ENCODE measurements around the gene KRTAP12-3. TPM values are rescaled to one million over a fixed set of nuclear protein-coding genes. Genes with fewer than 3 reads are reported as not detected.

Gene KRTAP12-3
- polyA plus RNA-seq, 3 donors = not detected

- H3K4me1 Mint-ChIP-seq = no peaks in the 10 kb centered on the region
- Histone ChIP-seq H3K27me3 (ENCODE audit: control insufficient read depth in 2 of 2, insufficient read depth in 2 of 2, low read length in 2 of 2) (peaks cover 10 to 64% of the 10 kb centered on the region in 2 donors), H3K27ac (ENCODE audit: low read depth in 1 of 2, low read length in 2 of 2) (no peak overlapping the region), H3K9me3 (replicated peaks in 1 of 2; ENCODE audit: control insufficient read depth in 1 of 2, insufficient read depth in 1 of 2, low read length in 2 of 2) (peaks cover 7 to 8% of the 10 kb centered on the region in 2 donors), H4K20me1 (ENCODE audit: insufficient read depth, low read length) (no peaks in the 10 kb centered on the region), H3K4me2 (replicated peaks; ENCODE audit: extremely low read depth, low read length, poor library complexity, severe bottlenecking) (no peak overlapping the region), H3K79me2 (ENCODE audit: insufficient read depth, low read length) (no peaks in the 10 kb centered on the region), H3K4me3 (replicated peaks in 1 of 3; ENCODE audit: low read depth in 2 of 3, low read length in 3 of 3) (no peak overlapping the region), H2AFZ (ENCODE audit: insufficient read depth, low read depth, low read length, poor library complexity, severe bottlenecking) (no peak overlapping the region), H3K4me1 (ENCODE audit: control insufficient read depth in 1 of 2, insufficient read depth in 2 of 2, low read length in 2 of 2) (no peaks in the 10 kb centered on the region), H3K36me3 (replicated peaks in 1 of 2; ENCODE audit: control insufficient read depth in 1 of 2, insufficient read depth in 2 of 2, low read length in 2 of 2) (no peaks in the 10 kb centered on the region), H3K9ac (ENCODE audit: insufficient read depth, low read length, poor library complexity, severe bottlenecking) (no peak overlapping the region)
- H3K4me3 Mint-ChIP-seq = peak overlapping the region in 1 of 2 donors; percentile 2
- peaks cover 0 to 8% of the 10 kb centered on the region in 2 donors for H3K36me3 Mint-ChIP-seq
- no peak for DNase-seq
- peaks cover 69 to 97% (median 74%) of the 10 kb centered on the region in 3 donors for H3K27me3 Mint-ChIP-seq (ENCODE audit: low read depth in 3 of 3)
- 59% methylated on average over 12 of the region's 12 CpGs for WGBS (ENCODE audit: insufficient coverage)
- peaks cover 8 to 25% (median 17%) of the 10 kb centered on the region in 7 donors for H3K9me3 Mint-ChIP-seq
- intact Hi-C loops (cut with micrococcal nuclease) = no loop called here
- no peak overlapping the region for H3K27ac Mint-ChIP-seq
- TF ChIP-seq CTCF (IDR thresholded peaks at IDR 0.05) = no peak
Observed at GRCh38 chr21:44701541-44701940, 43.8 kb downstream of the KRTAP12-3 start.

GRCh38 chr21:44702111-44702972 is 44.6 kb downstream of the KRTAP12-3 start:
- Mint-ChIP-seq H3K4me1 (no peaks in the 10 kb centered on the region), H3K9me3 (peaks cover 8 to 32% (median 21%) of the 10 kb centered on the region in 7 donors), H3K4me3 (peak overlapping the region in 1 of 2 donors; percentile 2), H3K27me3 (ENCODE audit: low read depth in 3 of 3) (peaks cover 74 to 97% (median 74%) of the 10 kb centered on the region in 3 donors), H3K36me3 (peaks cover 0 to 8% of the 10 kb centered on the region in 2 donors), H3K27ac (no peak overlapping the region)
- no peak for DNase-seq
- H4K20me1 ChIP-seq (ENCODE audit: insufficient read depth, low read length) = no peaks in the 10 kb centered on the region
- peaks cover 7 to 11% of the 10 kb centered on the region in 2 donors for H3K9me3 ChIP-seq (replicated peaks in 1 of 2; ENCODE audit: control insufficient read depth in 1 of 2, insufficient read depth in 1 of 2, low read length in 2 of 2)
- no peak overlapping the region for H3K27ac ChIP-seq (ENCODE audit: low read depth in 1 of 2, low read length in 2 of 2)
- H3K27me3 ChIP-seq (ENCODE audit: control insufficient read depth in 2 of 2, insufficient read depth in 2 of 2, low read length in 2 of 2) = peaks cover 15 to 72% of the 10 kb centered on the region in 2 donors
- no peaks in the 10 kb centered on the region for H3K79me2 ChIP-seq (ENCODE audit: insufficient read depth, low read length)
- no peaks in the 10 kb centered on the region for H3K36me3 ChIP-seq (replicated peaks in 1 of 2; ENCODE audit: control insufficient read depth in 1 of 2, insufficient read depth in 2 of 2, low read length in 2 of 2)
- TF ChIP-seq CTCF (IDR thresholded peaks at IDR 0.05) = no peak
- intact Hi-C loops (cut with micrococcal nuclease) = no loop called here
- no peak overlapping the region for H3K4me2 ChIP-seq (replicated peaks; ENCODE audit: extremely low read depth, low read length, poor library complexity, severe bottlenecking)
- H3K4me3 ChIP-seq (replicated peaks in 1 of 3; ENCODE audit: low read depth in 2 of 3, low read length in 3 of 3) = no peak overlapping the region
- no peak overlapping the region for H2AFZ ChIP-seq (ENCODE audit: insufficient read depth, low read depth, low read length, poor library complexity, severe bottlenecking)
- H3K9ac ChIP-seq (ENCODE audit: insufficient read depth, low read length, poor library complexity, severe bottlenecking) = no peak overlapping the region
- WGBS (ENCODE audit: insufficient coverage) = 75% methylated on average over 19 of the region's 22 CpGs
- H3K4me1 ChIP-seq (ENCODE audit: control insufficient read depth in 1 of 2, insufficient read depth in 2 of 2, low read length in 2 of 2) = no peaks in the 10 kb centered on the region
